Keratinocyte (primary cell): ENCODE results near the gene CTRB2. TPM values are rescaled to one million over a fixed set of nuclear protein-coding genes. Genes with fewer than 3 reads are reported as not detected.

ENCODE experiments used
- DNase-seq: peaks from one replicate; pipeline ENCODE4 v3.0.0-alpha.2; 2011; ENCODE audit warnings: low read depth, missing footprints, low spot score
- FAIRE-seq: peaks from 2 replicates; lab custom pipeline; 2011; peaks lifted over from hg19 to GRCh38; lab: Jason Lieb, UNC
- H2AFZ ChIP-seq: 2 replicates; pipeline ENCODE4 v1.6.0; 2012; ENCODE audit warnings: low read length, control low read depth, inconsistent platforms; ENCODE audit not compliant: control insufficient read depth
- H3K27ac ChIP-seq: 2 replicates; pipeline ENCODE4 v1.5.1; 2011; ENCODE audit warnings: low read length; ENCODE audit not compliant: control insufficient read depth, insufficient read depth
- H3K27me3 ChIP-seq: 3 replicates; pipeline ENCODE4 v1.6.0; 2011; ENCODE audit warnings: low read length; ENCODE audit not compliant: control insufficient read depth, insufficient read depth; ENCODE audit errors: extremely low read depth
- H3K36me3 ChIP-seq, 2 experiments: 2 replicates in 1 of 2; 3 replicates in 1 of 2; pipeline ENCODE4 v1.5.1; 2011; ENCODE audit warnings: low read length in 2 of 2, mild to moderate bottlenecking in 1 of 2; ENCODE audit not compliant: control insufficient read depth in 2 of 2, insufficient read depth in 2 of 2; ENCODE audit errors: extremely low read depth in 1 of 2
- H3K4me1 ChIP-seq: 3 replicates; pipeline ENCODE4 v1.5.1; 2011; ENCODE audit warnings: low read length; ENCODE audit not compliant: control insufficient read depth, insufficient read depth; ENCODE audit errors: extremely low read depth
- H3K4me2 ChIP-seq: 3 replicates; pipeline ENCODE4 v1.6.0; 2011; ENCODE audit warnings: low read depth, low read length; ENCODE audit not compliant: control insufficient read depth, insufficient read depth; ENCODE audit errors: extremely low read depth
- H3K4me3 ChIP-seq, 3 experiments: fragments of 200-600 bp in 1 of 3; sonication (generic) in 1 of 3; 2 replicates in 2 of 3; 3 replicates in 1 of 3; pipeline ENCODE4 v1.5.1; 2011 to 2016; ENCODE audit warnings: low read length in 3 of 3, mild to moderate bottlenecking in 3 of 3, control low read depth in 2 of 3, inconsistent platforms in 1 of 3, low read depth in 1 of 3, mixed read lengths in 1 of 3, mixed run types in 1 of 3, moderate library complexity in 1 of 3; ENCODE audit not compliant: control insufficient read depth in 2 of 3, insufficient read depth in 2 of 3; ENCODE audit errors: extremely low read depth in 1 of 3
- H3K79me2 ChIP-seq: 2 replicates; pipeline ENCODE4 v1.6.0; 2012; ENCODE audit warnings: low read length; ENCODE audit not compliant: control insufficient read depth, insufficient read depth
- H3K9ac ChIP-seq: 3 replicates; pipeline ENCODE4 v1.6.0; 2011; ENCODE audit warnings: low read length; ENCODE audit not compliant: control insufficient read depth, insufficient read depth; ENCODE audit errors: extremely low read depth
- H3K9me1 ChIP-seq: 3 replicates; pipeline ENCODE4 v1.6.0; 2011; ENCODE audit warnings: low read length; ENCODE audit not compliant: control insufficient read depth, insufficient read depth; ENCODE audit errors: extremely low read depth
- H3K9me3 ChIP-seq: 2 replicates; pipeline ENCODE4 v1.5.1; 2012; ENCODE audit warnings: low read depth, low read length; ENCODE audit not compliant: control insufficient read depth
- H4K20me1 ChIP-seq: 3 replicates; pipeline ENCODE4 v1.6.0; 2011; ENCODE audit warnings: low read length; ENCODE audit not compliant: control insufficient read depth, insufficient read depth; ENCODE audit errors: extremely low read depth
- EZH2 ChIP-seq: IDR thresholded peaks from one replicate; pipeline ENCODE4 v1.6.1; 2012; ENCODE audit warnings: inconsistent platforms, mild to moderate bottlenecking, low read length, moderate library complexity
- dilution Hi-C: fragments of 300-500 bp; cut with MboI; formaldehyde crosslinking; loops from one replicate; pipeline ENCODE4 v1.7.0; 2020; ENCODE audit warnings: low sequenced_read_pairs; ENCODE audit not compliant: extremely low pct_ligation_motif_present
- polyA plus RNA-seq, 5 experiments: library from polyadenylated mRNA; depleted of rRNA in 3 of 5; stranded (reverse) in 3 of 5; stranded (forward) in 1 of 5; unstranded in 1 of 5; fragments of >200 nt; gene quantifications; 1 replicate in 1 of 5; 2 replicates in 3 of 5; 3 replicates in 1 of 5; pipeline versions ENCODE4 v1.2.1 to v1.2.3, GENCODE V29; 2011 to 2012; ENCODE audit warnings: missing spikeins in 2 of 5, low read depth in 1 of 5, low replicate concordance in 1 of 5
- TF ChIP-seq, protein P1 (sequence below), 3 experiments: IDR thresholded peaks in 1 of 3; conservative IDR thresholded peaks in 1 of 3; optimal IDR thresholded peaks in 1 of 3; 2 replicates in 2 of 3; 3 replicates in 1 of 3; pipeline versions ENCODE3 to v1.5.1; 2011; ENCODE audit warnings: low read length in 3 of 3, mild to moderate bottlenecking in 3 of 3, moderate library complexity in 2 of 3, control low read depth in 1 of 3, inconsistent platforms in 1 of 3; ENCODE audit not compliant: insufficient read depth in 2 of 3; ENCODE audit errors: extremely low read depth in 1 of 3

CTRB2 gene
- polyA plus RNA-seq, 1 donor (not counting 4 experiments of a cell fraction or from before 2014, with no cell fraction given): not detected

DNA sequence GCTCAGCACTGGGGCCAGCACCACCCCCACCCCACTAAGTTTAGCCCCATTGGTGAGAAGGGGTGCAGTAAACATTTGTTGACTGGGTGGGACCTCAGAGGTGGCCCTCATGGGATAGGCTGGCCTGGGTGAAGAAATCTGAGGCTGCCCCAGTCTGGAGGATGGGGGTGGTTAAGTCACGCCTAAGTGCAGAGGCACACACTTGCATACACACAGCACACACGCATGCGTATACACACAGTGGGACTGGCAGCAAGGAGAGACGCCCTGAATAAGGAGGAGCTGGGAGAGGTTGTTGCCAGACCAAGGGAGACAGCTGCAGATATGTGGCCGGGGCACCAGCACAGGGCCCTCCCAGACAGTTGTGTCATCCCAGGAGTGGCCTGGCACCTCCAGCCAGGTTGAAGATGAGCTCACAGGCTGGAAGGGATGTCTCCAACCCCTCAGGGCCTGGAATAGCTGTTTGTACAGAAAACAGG, 47.4 kb upstream of the CTRB2 start:
- Histone ChIP-seq H3K9ac (peak overlapping the region; percentile 25), H3K4me1 (peaks cover 71% of the 10 kb centered on the region), H3K9me1 (peaks cover 7% of the 10 kb centered on the region), H3K27ac (no peak overlapping the region), H3K9me3 (no peaks in the 10 kb centered on the region), H4K20me1 (peaks cover 24% of the 10 kb centered on the region), H3K4me2 (peak overlapping the region; percentile 35), H3K27me3 (no peaks in the 10 kb centered on the region), H3K79me2 (peaks cover 92% of the 10 kb centered on the region), H2AFZ (no peak overlapping the region), H3K4me3 (no peak overlapping the region), H3K36me3 (peaks cover 0 to 6% of the 10 kb centered on the region in 2 experiments)
- DNase-seq: peak; percentile 92
- TF ChIP-seq, protein P1, sequence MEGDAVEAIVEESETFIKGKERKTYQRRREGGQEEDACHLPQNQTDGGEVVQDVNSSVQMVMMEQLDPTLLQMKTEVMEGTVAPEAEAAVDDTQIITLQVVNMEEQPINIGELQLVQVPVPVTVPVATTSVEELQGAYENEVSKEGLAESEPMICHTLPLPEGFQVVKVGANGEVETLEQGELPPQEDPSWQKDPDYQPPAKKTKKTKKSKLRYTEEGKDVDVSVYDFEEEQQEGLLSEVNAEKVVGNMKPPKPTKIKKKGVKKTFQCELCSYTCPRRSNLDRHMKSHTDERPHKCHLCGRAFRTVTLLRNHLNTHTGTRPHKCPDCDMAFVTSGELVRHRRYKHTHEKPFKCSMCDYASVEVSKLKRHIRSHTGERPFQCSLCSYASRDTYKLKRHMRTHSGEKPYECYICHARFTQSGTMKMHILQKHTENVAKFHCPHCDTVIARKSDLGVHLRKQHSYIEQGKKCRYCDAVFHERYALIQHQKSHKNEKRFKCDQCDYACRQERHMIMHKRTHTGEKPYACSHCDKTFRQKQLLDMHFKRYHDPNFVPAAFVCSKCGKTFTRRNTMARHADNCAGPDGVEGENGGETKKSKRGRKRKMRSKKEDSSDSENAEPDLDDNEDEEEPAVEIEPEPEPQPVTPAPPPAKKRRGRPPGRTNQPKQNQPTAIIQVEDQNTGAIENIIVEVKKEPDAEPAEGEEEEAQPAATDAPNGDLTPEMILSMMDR (optimal IDR thresholded peaks at IDR 0.05 in 1 of 3, IDR thresholded peaks at IDR 0.05 in 1 of 3, conservative IDR thresholded peaks at IDR 0.05 in 1 of 3; ENCODE audit: extremely low read depth in 1 of 3, insufficient read depth in 2 of 3, low read length in 3 of 3): no peak
- no peak for TF ChIP-seq EZH2
- dilution Hi-C loops: no loop called here
- peak; percentile 74 for FAIRE-seq

DNA sequence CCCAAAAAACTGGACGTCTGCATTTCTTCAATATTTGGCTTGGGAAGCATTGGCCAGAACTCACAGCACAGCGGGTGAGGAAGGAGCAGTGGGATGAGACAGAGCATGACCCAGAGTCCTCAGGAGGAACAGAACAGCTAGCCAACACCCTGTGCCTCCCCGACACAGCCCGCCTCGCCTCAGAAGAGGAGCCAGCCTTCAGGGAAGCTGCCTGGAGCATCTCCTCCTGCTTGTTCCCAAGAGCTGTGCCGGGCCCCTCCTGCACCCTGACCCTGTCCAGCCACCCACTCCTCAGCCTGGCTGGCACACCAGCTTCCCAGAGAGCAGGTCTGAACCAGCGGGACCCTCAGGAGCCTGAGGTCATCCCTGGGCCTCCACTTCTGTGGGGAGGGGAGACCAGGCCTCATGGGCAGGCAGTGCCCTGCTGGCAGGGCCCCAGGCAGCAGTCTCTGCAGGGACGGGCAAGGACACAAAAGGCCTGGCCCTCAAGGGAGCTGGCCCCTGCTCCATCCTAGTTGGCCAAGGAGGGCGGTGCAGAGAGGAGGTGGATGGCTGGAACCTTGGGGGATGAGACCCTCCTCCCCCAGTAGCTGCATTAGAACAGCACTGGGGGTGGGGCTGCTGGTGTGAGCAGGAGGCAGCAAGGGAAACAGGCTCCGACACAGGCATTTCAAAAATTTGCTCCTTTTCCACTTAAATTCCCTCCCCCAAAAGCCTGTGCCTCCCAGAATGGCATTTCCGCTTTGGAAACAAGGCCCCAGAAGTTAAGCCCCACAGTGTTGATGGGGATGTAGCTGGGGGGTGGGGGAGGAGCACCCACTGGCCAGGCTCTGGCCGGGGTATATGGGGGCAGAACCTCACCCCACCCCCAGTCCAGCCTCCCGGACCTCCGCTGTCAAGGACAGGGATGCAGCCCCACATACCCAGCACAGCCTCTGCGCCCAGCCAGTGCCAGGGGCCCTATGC, 46.3 kb upstream of the CTRB2 start:
- H3K4me2 ChIP-seq: no peak overlapping the region
- peak overlapping the region; percentile 9 for H3K9ac ChIP-seq
- H3K4me3 ChIP-seq: no peak overlapping the region
- TF ChIP-seq, protein P1 (optimal IDR thresholded peaks at IDR 0.05 in 1 of 3, IDR thresholded peaks at IDR 0.05 in 1 of 3, conservative IDR thresholded peaks at IDR 0.05 in 1 of 3; ENCODE audit: extremely low read depth in 1 of 3, insufficient read depth in 2 of 3, low read length in 3 of 3): no peak
- TF ChIP-seq EZH2: no peak
- no peak overlapping the region for H3K27ac ChIP-seq
- no peaks in the 10 kb centered on the region for H3K27me3 ChIP-seq
- H3K9me1 ChIP-seq: peaks cover 5% of the 10 kb centered on the region
- H3K4me1 ChIP-seq: peaks cover 73% of the 10 kb centered on the region
- no peaks in the 10 kb centered on the region for H3K9me3 ChIP-seq
- no peak overlapping the region for H2AFZ ChIP-seq
- dilution Hi-C loops: no loop called here
- H3K79me2 ChIP-seq: peaks cover 92% of the 10 kb centered on the region
- DNase-seq: no peak
- H3K36me3 ChIP-seq: peaks cover 2 to 15% of the 10 kb centered on the region in 2 experiments
- no peak for FAIRE-seq
- H4K20me1 ChIP-seq: peaks cover 31% of the 10 kb centered on the region
